ENCODE results near the gene DDX27.

Gene DDX27

GRCh38 chr20:49293122-49293521 lies 73.9 kb downstream of the DDX27 start:
- no peak for DNase-seq

All from NCI-H2081 treated with DMSO at 0.1 percent for 48 hours (cell line).